IPS DF 6.9 (cell line): ENCODE data around the gene EFEMP1.

Experiments
- DNase-seq: peaks from one replicate; pipeline ENCODE4 v3.0.0-alpha.2; 2013; ENCODE audit warnings: low read depth, low spot score
- H3K27ac ChIP-seq: one replicate; pipeline ENCODE4 v1.5.1; 2013; ENCODE audit warnings: low read length, control low read depth
- H3K27me3 ChIP-seq: 2 replicates; pipeline ENCODE4 v1.6.1; 2013; ENCODE audit warnings: mild to moderate bottlenecking, low read length; ENCODE audit not compliant: control insufficient read depth, insufficient read depth
- H3K36me3 ChIP-seq: 2 replicates; pipeline ENCODE4 v1.6.1; 2013; ENCODE audit warnings: low read length; ENCODE audit not compliant: control insufficient read depth, insufficient read depth
- H3K4me1 ChIP-seq: 2 replicates; pipeline ENCODE4 v1.6.1; 2013; ENCODE audit warnings: low read length; ENCODE audit not compliant: control insufficient read depth, insufficient read depth
- H3K4me3 ChIP-seq: 2 replicates; pipeline ENCODE4 v1.5.1; 2013; ENCODE audit warnings: mild to moderate bottlenecking, low read length
- H3K9me3 ChIP-seq: 2 replicates; pipeline ENCODE4 v1.6.1; 2013; ENCODE audit warnings: low read length, inconsistent platforms; ENCODE audit not compliant: control insufficient read depth, insufficient read depth
- WGBS: extraction: QIAGEN DNeasy Blood & Tissue Kit; methylation state at CpG from one replicate; pipeline ENCODE4 v1.1.7; 2013; ENCODE audit warnings: mixed read lengths, missing lambda C conversion rate; ENCODE audit not compliant: insufficient read length, insufficient coverage; 5-methylcytosine and 5-hydroxymethylcytosine counted together

EFEMP1 gene

DNA sequence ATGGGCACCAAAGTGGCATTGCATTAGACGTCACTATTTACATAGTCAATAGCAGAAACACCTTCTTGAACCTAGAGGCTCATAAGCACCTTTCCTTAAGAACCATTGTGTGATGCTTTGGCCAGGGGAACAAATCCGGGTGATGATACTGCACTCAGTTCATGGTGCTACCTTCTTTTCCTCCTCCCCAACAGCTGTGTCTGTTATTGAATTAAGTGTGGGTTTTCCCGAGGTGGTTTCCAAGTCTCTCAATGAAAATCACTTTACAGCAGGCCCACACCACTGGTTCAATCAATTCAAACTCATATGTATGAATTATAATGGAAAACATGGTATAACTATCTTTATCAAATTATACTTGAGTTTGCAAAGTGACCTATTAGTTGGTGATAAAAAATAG, 9.3 kb upstream of the EFEMP1 start:
- H3K4me3 ChIP-seq, result no peak overlapping the region
- no peak overlapping the region for H3K27ac ChIP-seq

DNA sequence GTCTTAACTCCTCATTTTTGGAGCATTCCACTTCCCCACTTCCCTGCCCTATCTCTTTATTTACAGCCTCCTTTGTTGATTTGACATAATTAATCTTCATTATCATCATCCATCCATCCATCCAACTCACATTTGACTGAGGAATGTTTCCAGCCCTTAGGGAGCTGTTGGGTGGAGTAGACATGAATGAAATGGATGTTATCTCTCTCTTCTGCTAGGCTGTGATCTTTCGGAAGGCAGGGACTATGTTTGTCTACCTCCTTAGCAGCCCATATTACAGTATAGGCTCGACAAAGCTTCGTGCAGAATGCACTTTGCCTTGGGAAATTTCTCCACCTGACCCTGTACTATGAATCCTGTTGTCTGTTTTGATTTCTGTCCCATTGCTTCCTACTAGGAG, 7.7 kb upstream of the EFEMP1 start:
- H3K27me3 ChIP-seq, result no peaks in the 10 kb centered on the region
- no peak overlapping the region for H3K4me3 ChIP-seq
- no CpG with 5 or more reads among the region's 3 CpGs for WGBS
- no peak overlapping the region for H3K27ac ChIP-seq
- no peaks in the 10 kb centered on the region for H3K4me1 ChIP-seq
- no peak for DNase-seq
- no peaks in the 10 kb centered on the region for H3K36me3 ChIP-seq
- no peaks in the 10 kb centered on the region for H3K9me3 ChIP-seq

More for the DNA sequence above, 9.3 kb upstream of the EFEMP1 start:
- Histone ChIP-seq H3K4me1 (no peaks in the 10 kb centered on the region), H3K9me3 (no peaks in the 10 kb centered on the region), H3K36me3 (no peaks in the 10 kb centered on the region), H3K27me3 (no peaks in the 10 kb centered on the region)
- no CpG with 5 or more reads among the region's 3 CpGs for WGBS
- DNase-seq, result no peak

DNA sequence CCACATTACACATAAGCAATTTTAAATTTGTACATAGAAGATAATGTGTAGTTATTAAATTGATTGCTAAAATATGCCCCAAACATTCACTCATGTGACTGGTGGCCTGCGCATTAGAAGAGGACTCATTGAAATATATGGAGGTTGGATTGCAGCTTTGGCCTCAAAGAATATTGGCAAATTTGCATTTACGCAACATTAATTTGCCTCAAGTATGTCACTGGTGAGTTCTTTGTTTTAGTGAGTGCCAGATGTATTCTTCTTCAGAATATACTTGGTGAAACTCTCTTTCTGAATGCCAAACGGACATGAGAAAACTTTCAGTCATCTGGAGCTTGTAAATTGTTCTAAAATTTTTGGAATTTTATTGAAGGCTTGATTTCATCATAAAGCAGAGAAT, 5.9 kb upstream of the EFEMP1 start:
- no peak overlapping the region for H3K4me3 ChIP-seq
- no peaks in the 10 kb centered on the region for H3K4me1 ChIP-seq
- no peaks in the 10 kb centered on the region; the same call in 1 of the 2 replicates for H3K27me3 ChIP-seq
- WGBS, result no CpG with 5 or more reads among the region's 3 CpGs
- no peaks in the 10 kb centered on the region for H3K36me3 ChIP-seq
- DNase-seq, result no peak
- no peaks in the 10 kb centered on the region for H3K9me3 ChIP-seq
- H3K27ac ChIP-seq, result no peak overlapping the region

DNA sequence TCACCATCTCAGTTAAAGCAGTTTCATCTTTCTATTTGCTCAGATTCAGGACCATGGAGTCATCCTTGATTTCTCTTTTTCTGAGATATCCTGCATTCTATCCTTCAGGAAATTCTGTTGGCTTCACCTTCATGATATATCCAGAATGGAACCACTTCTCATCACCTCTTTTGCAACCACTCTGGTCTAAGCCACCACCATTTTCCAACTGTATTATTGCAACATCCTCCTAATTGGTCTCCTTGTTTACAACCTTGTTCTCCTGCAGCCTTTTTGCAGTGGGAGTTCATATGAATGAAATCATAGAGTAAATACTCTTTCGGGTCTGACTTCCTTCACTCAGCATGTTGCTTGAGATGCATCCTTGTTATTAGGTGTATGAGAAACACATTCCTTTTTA, 3.4 kb upstream of the EFEMP1 start:
- Histone ChIP-seq H3K27ac (no peak overlapping the region), H3K36me3 (no peaks in the 10 kb centered on the region), H3K9me3 (no peaks in the 10 kb centered on the region), H3K4me1 (no peaks in the 10 kb centered on the region; the same call in 1 of the 2 replicates), H3K4me3 (no peak overlapping the region), H3K27me3 (peaks cover 5% of the 10 kb centered on the region; the same call in 1 of the 2 replicates)
- DNase-seq, result no peak
- no CpG with 5 or more reads among the region's 1 CpG for whole genome bisulfite sequencing

DNA sequence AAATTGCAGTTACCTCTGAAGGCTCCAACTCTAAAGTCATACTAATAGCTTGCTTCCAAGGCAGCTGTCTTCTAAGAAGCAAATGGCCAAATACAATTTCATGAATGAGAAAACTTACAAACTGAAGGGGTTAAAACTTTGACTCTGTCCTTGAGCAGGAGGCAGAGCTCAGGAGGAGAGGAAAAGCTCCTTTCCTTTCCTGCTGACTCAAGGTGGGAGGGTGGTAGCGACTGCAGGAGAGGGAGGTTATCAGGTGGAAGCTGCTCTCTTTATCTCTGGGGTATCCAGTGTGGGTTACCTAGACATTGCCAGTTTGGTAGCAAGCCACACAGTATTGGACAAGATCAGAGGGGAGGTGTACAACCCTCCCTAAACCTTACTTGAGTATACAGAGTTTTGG, 2.7 kb upstream of the EFEMP1 start:
- Histone ChIP-seq H3K9me3 (no peaks in the 10 kb centered on the region), H3K36me3 (no peaks in the 10 kb centered on the region), H3K4me1 (no peaks in the 10 kb centered on the region; the same call in 1 of the 2 replicates), H3K27ac (no peak overlapping the region), H3K4me3 (no peak overlapping the region), H3K27me3 (peaks cover 5% of the 10 kb centered on the region; the same call in 1 of the 2 replicates)
- WGBS, result no CpG with 5 or more reads among the region's 1 CpG
- DNase-seq, result no peak

DNA sequence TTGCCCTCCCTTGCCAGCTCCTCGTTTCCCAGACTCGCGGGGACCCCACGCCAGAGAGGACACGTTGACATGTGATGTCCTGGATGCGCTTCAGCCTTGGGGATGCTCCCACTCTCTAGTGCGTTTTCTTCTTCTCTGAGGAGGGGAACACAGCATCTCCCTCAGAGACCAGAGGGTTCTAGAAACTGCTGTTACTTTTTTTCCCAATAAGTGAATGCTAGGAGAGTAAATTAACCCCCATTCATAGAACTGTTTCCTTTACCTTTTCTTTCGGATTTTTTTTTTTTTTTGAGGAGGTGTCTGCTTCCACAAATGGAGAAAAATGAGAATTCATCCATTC, 370 bp upstream of the EFEMP1 start:
- Histone ChIP-seq H3K27ac (no peak overlapping the region), H3K27me3 (peaks cover 5% of the 10 kb centered on the region; the same call in 1 of the 2 replicates), H3K9me3 (no peaks in the 10 kb centered on the region), H3K4me3 (peak overlapping the region; percentile 66; the same call in 1 of the 2 replicates), H3K36me3 (no peaks in the 10 kb centered on the region), H3K4me1 (no peaks in the 10 kb centered on the region; the same call in 1 of the 2 replicates)
- no CpG with 5 or more reads among the region's 8 CpGs for WGBS
- DNase-seq, result no peak

DNA sequence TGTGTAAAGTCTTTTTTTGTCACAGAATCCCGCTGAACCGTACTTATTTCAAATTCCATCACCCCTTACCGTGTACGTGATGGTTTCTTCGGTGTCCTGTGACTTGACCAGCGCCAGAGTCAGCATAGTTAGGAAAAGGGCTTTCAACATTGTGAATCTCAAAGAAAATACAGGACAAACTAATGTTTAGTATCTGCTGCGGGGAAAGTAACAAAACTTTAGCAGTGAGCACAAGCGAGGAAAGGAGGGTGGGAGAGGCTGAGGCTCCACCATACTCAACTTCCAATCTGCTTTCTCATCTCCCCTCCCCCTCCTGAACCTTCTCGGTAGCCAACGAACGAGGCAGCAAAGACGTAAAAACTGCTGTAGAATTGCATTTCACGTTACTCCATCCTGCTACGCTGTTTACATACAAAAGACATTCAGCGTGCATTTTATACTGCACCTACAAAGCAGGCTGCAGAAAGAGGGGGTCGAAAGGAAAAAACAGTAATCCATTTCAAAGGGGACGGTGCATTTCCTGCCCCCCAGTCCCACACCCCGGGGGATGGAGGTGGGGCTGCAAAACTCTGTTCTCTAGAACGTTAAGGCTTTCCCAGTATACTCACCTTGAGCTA, 1.2 kb downstream of the EFEMP1 start:
- no peaks in the 10 kb centered on the region; the same call in 1 of the 2 replicates for H3K4me1 ChIP-seq
- peak overlapping the region; percentile 66; the same call in 1 of the 2 replicates for H3K4me3 ChIP-seq
- H3K27ac ChIP-seq, result no peak overlapping the region
- H3K36me3 ChIP-seq, result no peaks in the 10 kb centered on the region
- H3K27me3 ChIP-seq, result peaks cover 5% of the 10 kb centered on the region; the same call in 1 of the 2 replicates
- no peak for DNase-seq
- WGBS, result no CpG with 5 or more reads among the region's 19 CpGs
- H3K9me3 ChIP-seq, result no peaks in the 10 kb centered on the region

DNA sequence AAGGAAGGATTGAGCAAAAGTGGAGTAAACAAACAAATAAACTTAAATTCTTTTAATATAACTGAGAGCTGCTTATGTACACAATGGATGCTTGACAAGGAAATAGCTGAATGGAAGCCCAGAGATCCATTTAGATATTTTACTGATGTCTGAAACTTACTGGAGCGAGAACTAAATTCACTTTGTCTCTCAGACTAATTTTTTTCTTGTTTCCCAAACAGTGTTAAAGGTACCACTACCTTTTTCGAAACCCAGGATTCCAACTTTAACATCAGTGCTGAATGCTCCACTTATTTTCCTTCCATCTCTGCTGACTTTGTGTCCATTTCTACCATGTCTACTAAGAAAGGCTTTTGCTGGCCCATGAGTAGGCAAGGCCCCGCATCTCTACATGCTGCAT, 4.0 kb downstream of the EFEMP1 start:
- no CpG with 5 or more reads among the region's 3 CpGs for WGBS
- no peaks in the 10 kb centered on the region for H3K9me3 ChIP-seq
- H3K27ac ChIP-seq, result no peak overlapping the region
- no peak overlapping the region for H3K4me3 ChIP-seq
- peaks cover 5% of the 10 kb centered on the region; the same call in 1 of the 2 replicates for H3K27me3 ChIP-seq
- H3K36me3 ChIP-seq, result no peaks in the 10 kb centered on the region
- H3K4me1 ChIP-seq, result no peaks in the 10 kb centered on the region; the same call in 1 of the 2 replicates
- DNase-seq, result no peak

DNA sequence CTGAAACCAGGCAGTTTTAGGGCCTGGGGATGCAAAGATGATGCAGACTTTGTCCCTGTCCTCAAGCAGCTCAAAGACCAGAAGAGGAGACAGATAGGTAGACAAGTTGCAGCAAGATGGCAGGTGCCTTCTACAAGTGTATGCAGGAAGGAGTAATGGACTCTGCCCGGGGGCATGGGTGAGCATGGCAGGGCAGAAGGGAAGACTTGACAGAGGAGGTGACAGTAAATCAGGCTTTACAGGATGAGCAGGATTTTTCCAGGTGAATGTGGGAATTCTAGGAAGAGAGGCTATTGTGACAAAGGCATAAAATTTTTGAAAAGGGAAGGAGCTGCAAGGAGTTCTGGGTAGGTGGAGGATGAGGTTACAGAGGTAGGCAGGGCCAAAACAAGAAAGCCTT, 4.7 kb downstream of the EFEMP1 start:
- no peaks in the 10 kb centered on the region for H3K36me3 ChIP-seq
- no CpG with 5 or more reads among the region's 1 CpG for WGBS

DNA sequence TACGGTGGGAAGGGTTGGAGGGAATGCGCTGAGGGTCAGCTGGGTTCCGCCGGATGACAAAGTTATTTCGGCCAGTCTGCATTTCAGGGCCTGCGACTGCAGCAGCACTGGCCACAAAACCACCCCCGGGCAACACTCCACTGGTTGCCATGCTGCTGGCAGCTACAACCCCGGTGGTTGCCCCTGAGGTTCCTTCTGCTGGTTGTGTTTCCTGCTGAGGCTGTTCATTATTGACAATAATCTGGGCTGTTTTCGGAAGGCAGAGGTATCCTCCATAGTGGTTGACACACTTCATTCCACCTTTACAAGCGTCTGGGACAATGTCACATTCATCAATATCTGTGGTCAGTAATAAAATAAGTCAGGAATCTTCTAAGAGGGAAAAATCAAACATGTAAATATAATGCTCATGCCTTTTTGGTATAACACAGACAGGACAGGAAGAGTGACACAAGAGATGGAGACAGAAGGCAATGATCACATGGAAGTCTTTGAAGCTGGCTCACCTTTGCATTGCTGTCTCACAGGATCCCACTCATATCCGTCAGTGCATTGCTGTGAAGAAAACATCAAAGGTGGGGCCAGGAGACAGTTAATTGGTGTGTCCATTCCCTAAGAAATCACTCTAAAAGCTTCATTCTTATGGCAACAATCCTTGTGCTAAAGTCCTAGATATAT, 5.7 kb downstream of the EFEMP1 start:
- DNase-seq, result no peak
- Histone ChIP-seq H3K27ac (no peak overlapping the region), H3K4me3 (no peak overlapping the region), H3K9me3 (no peaks in the 10 kb centered on the region), H3K4me1 (no peaks in the 10 kb centered on the region; the same call in 1 of the 2 replicates), H3K36me3 (no peaks in the 10 kb centered on the region), H3K27me3 (no peaks in the 10 kb centered on the region; the same call in 1 of the 2 replicates)
- no CpG with 5 or more reads among the region's 11 CpGs for WGBS

More for the DNA sequence above, 4.7 kb downstream of the EFEMP1 start:
- no peak overlapping the region for H3K4me3 ChIP-seq
- peaks cover under 1% of the 10 kb centered on the region; the same call in 1 of the 2 replicates for H3K27me3 ChIP-seq
- DNase-seq, result no peak
- H3K27ac ChIP-seq, result no peak overlapping the region
- no peaks in the 10 kb centered on the region; the same call in 1 of the 2 replicates for H3K4me1 ChIP-seq
- H3K9me3 ChIP-seq, result no peaks in the 10 kb centered on the region
